Activated CD8-positive, alpha-beta memory T cell treated with anti-CD3 and anti-CD28 coated beads for 48 hours (primary cell): ENCODE data around the gene SMIM8.

Source experiments
- DNase-seq, 3 experiments: peaks; one replicate each; pipeline ENCODE4 v3.0.0-alpha.2; 2020; ENCODE audit warnings: low read depth in 2 of 3, low spot score in 2 of 3

SMIM8 gene

GRCh38 chr6:87384449-87384848 lies 62.1 kb downstream of the SMIM8 start:
- no peak for DNase-seq

- DNase-seq, result no peak
Measured at GRCh38 chr6:87391334-87391733, 68.9 kb downstream of the SMIM8 start.
